H9 (cell line): ENCODE data around the gene KISS1. TPM values are rescaled to one million over a fixed set of nuclear protein-coding genes. Genes with fewer than 3 reads are reported as not detected.
A peak's percentile ranks its signal among the peaks of the same experiment; 100 is the strongest.

Experiments used
- DNase-seq: peaks from one replicate; pipeline ENCODE4 v3.0.0-alpha.2; 2017
- H2AFZ ChIP-seq: one replicate; pipeline ENCODE4 v1.6.1; 2013; ENCODE audit warnings: mild to moderate bottlenecking, low read length, control low read depth, moderate library complexity
- H2AK5ac ChIP-seq: 2 replicates; pipeline ENCODE4 v1.6.1; 2013; ENCODE audit warnings: low read length, control low read depth, mixed read lengths; ENCODE audit not compliant: insufficient read length
- H2BK120ac ChIP-seq: one replicate; pipeline ENCODE4 v1.6.1; 2013; ENCODE audit warnings: low read depth, mild to moderate bottlenecking, low read length, control low read depth, inconsistent platforms; ENCODE audit not compliant: poor library complexity, severe bottlenecking
- H2BK12ac ChIP-seq: 2 replicates; pipeline ENCODE4 v1.6.1; 2013; ENCODE audit warnings: low read length, control low read depth, mixed read lengths, low read depth; ENCODE audit not compliant: insufficient read length
- H2BK15ac ChIP-seq: 2 replicates; pipeline ENCODE4 v1.6.1; 2013; ENCODE audit warnings: low read depth, low read length, control low read depth
- H2BK20ac ChIP-seq: one replicate; pipeline ENCODE4 v1.6.1; 2013; ENCODE audit warnings: low read depth, mild to moderate bottlenecking, low read length, control low read depth, inconsistent platforms; ENCODE audit not compliant: poor library complexity, severe bottlenecking
- H2BK5ac ChIP-seq: 2 replicates; pipeline ENCODE4 v1.6.1; 2013; ENCODE audit warnings: low read length, control low read depth, mixed read lengths; ENCODE audit not compliant: insufficient read length
- H3K14ac ChIP-seq: 2 replicates; pipeline ENCODE4 v1.6.1; 2013; ENCODE audit warnings: low read length, control low read depth; ENCODE audit not compliant: insufficient read depth
- H3K18ac ChIP-seq: 2 replicates; pipeline ENCODE4 v1.6.1; 2013; ENCODE audit warnings: low read depth, mild to moderate bottlenecking, mixed read lengths, low read length, control low read depth; ENCODE audit not compliant: insufficient read length
- H3K23ac ChIP-seq: 2 replicates; pipeline ENCODE4 v1.6.1; 2013; ENCODE audit warnings: low read length, control low read depth, mixed read lengths, low read depth; ENCODE audit not compliant: insufficient read length
- H3K23me2 ChIP-seq: 2 replicates; pipeline ENCODE4 v1.6.1; 2013; ENCODE audit warnings: low read depth, mild to moderate bottlenecking, mixed read lengths, low read length, control low read depth; ENCODE audit not compliant: insufficient read length, poor library complexity, severe bottlenecking
- H3K27ac ChIP-seq: 2 replicates; pipeline ENCODE4 v1.5.1; 2013; ENCODE audit warnings: low read length, control low read depth, mixed read lengths, low read depth; ENCODE audit not compliant: insufficient read length
- H3K27me3 ChIP-seq: 2 replicates; pipeline ENCODE4 v1.6.1; 2013; ENCODE audit warnings: low read length, control low read depth, inconsistent platforms; ENCODE audit not compliant: insufficient read depth
- H3K4ac ChIP-seq: 2 replicates; pipeline ENCODE4 v1.6.1; 2013; ENCODE audit warnings: low read depth, mild to moderate bottlenecking, control low read depth, inconsistent platforms, low read length, moderate library complexity
- H3K4me1 ChIP-seq: 2 replicates; pipeline ENCODE4 v1.6.1; 2013; ENCODE audit warnings: low read length, control low read depth, inconsistent platforms; ENCODE audit not compliant: insufficient read depth
- H3K4me2 ChIP-seq: 2 replicates; pipeline ENCODE4 v1.6.1; 2013; ENCODE audit warnings: low read length, control low read depth, mixed read lengths; ENCODE audit not compliant: insufficient read length, insufficient read depth
- H3K56ac ChIP-seq: 2 replicates; pipeline ENCODE4 v1.6.1; 2013; ENCODE audit warnings: low read depth, mild to moderate bottlenecking, mixed read lengths, low read length, control low read depth; ENCODE audit not compliant: insufficient read length
- H3K79me1 ChIP-seq: 2 replicates; pipeline ENCODE4 v1.6.1; 2013; ENCODE audit warnings: low read depth, mild to moderate bottlenecking, moderate library complexity, low read length, control low read depth, inconsistent platforms; ENCODE audit not compliant: insufficient read depth, poor library complexity, severe bottlenecking
- H3K79me2 ChIP-seq: 2 replicates; pipeline ENCODE4 v1.6.1; 2013; ENCODE audit warnings: low read length, control low read depth, inconsistent platforms; ENCODE audit not compliant: insufficient read depth
- H3K9ac ChIP-seq: 2 replicates; pipeline ENCODE4 v1.6.1; 2013; ENCODE audit warnings: low read length, control low read depth, mixed read lengths; ENCODE audit not compliant: insufficient read length; ENCODE audit errors: extremely low read depth
- H3K9me3 ChIP-seq: one replicate; pipeline ENCODE4 v1.6.1; 2013; ENCODE audit warnings: low read depth, low read length, inconsistent platforms; ENCODE audit not compliant: control insufficient read depth
- H3T11ph ChIP-seq: one replicate; pipeline ENCODE4 v1.6.1; 2013; ENCODE audit warnings: mild to moderate bottlenecking, low read length, control low read depth, inconsistent platforms
- H4K20me1 ChIP-seq: one replicate; pipeline ENCODE4 v1.6.1; 2013; ENCODE audit not compliant: control insufficient read depth, insufficient read length, insufficient read depth
- H4K5ac ChIP-seq: 2 replicates; pipeline ENCODE4 v1.6.1; 2013; ENCODE audit warnings: low read depth, mild to moderate bottlenecking, mixed read lengths, low read length, control low read depth; ENCODE audit not compliant: insufficient read length
- H4K8ac ChIP-seq: replicated peaks from 2 replicates; pipeline ENCODE4 v1.6.1; 2013; ENCODE audit warnings: low read length, control low read depth, mixed read lengths, low read depth; ENCODE audit not compliant: insufficient read length
- H4K91ac ChIP-seq: 2 replicates; pipeline ENCODE4 v1.6.1; 2013; ENCODE audit warnings: low read depth, mild to moderate bottlenecking, moderate library complexity, mixed read lengths, low read length, control low read depth; ENCODE audit not compliant: insufficient read length
- H3K27ac Mint-ChIP-seq, 3 experiments: 2 replicates in 2 of 3; 3 replicates in 1 of 3; pipeline ENCODE4 v1.8.0; 2020 to 2021; ENCODE audit warnings: mixed read lengths in 3 of 3, mild to moderate bottlenecking in 1 of 3, moderate library complexity in 1 of 3
- H3K27me3 Mint-ChIP-seq: 2 replicates; pipeline ENCODE4 v1.8.0; 2021; ENCODE audit warnings: low read depth, mild to moderate bottlenecking, moderate library complexity, mixed read lengths
- H3K36me3 Mint-ChIP-seq, 3 experiments: 2 replicates in 2 of 3; 3 replicates in 1 of 3; pipeline ENCODE4 v1.8.0; 2020 to 2021; ENCODE audit warnings: low read depth in 3 of 3, mixed read lengths in 3 of 3; ENCODE audit not compliant: insufficient read depth in 1 of 3
- H3K4me1 Mint-ChIP-seq, 2 experiments: 2 replicates each; pipeline ENCODE4 v1.8.0; 2020; ENCODE audit warnings: mixed read lengths in 2 of 2
- H3K4me3 Mint-ChIP-seq, 2 experiments: 2 replicates in 1 of 2; 3 replicates in 1 of 2; pipeline ENCODE4 v1.8.0; 2020 to 2021; ENCODE audit warnings: mild to moderate bottlenecking in 2 of 2, mixed read lengths in 2 of 2, moderate library complexity in 1 of 2
- H3K9me3 Mint-ChIP-seq, 2 experiments: 2 replicates in 1 of 2; 3 replicates in 1 of 2; pipeline ENCODE4 v1.8.0; 2020; ENCODE audit warnings: mild to moderate bottlenecking in 2 of 2, mixed read lengths in 2 of 2, moderate library complexity in 1 of 2
- WGBS: extraction: QIAGEN DNeasy Blood & Tissue Kit; methylation state at CpG from one replicate; pipeline ENCODE4 v1.1.7; 2013; ENCODE audit warnings: missing lambda C conversion rate, low lambda C conversion rate, mixed read lengths; ENCODE audit not compliant: insufficient read length; ENCODE audit errors: extremely low coverage; 5-methylcytosine and 5-hydroxymethylcytosine counted together
- long read RNA-seq: library from polyadenylated mRNA; unstranded; transcript quantifications from one replicate; pipeline ENCODE4 v2.0.0, GENCODE V29; 2020
- total RNA-seq: library from RNA; stranded (reverse); gene quantifications from 2 replicates; pipeline ENCODE4 v1.2.1, GENCODE V29; 2021
- TF ChIP-seq, protein P1 (sequence below): fragments of 200-600 bp; sonication (generic); conservative IDR thresholded peaks from 3 replicates; pipeline ENCODE4 v1.8.0; 2021; ENCODE audit warnings: antibody characterized with exemption, mild to moderate bottlenecking

The KISS1 gene, protein sequence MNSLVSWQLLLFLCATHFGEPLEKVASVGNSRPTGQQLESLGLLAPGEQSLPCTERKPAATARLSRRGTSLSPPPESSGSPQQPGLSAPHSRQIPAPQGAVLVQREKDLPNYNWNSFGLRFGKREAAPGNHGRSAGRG
- 0.59 and 0.68 TPM in 2 replicates for total RNA-seq
- long read RNA-seq, result 0 reads

DNA sequence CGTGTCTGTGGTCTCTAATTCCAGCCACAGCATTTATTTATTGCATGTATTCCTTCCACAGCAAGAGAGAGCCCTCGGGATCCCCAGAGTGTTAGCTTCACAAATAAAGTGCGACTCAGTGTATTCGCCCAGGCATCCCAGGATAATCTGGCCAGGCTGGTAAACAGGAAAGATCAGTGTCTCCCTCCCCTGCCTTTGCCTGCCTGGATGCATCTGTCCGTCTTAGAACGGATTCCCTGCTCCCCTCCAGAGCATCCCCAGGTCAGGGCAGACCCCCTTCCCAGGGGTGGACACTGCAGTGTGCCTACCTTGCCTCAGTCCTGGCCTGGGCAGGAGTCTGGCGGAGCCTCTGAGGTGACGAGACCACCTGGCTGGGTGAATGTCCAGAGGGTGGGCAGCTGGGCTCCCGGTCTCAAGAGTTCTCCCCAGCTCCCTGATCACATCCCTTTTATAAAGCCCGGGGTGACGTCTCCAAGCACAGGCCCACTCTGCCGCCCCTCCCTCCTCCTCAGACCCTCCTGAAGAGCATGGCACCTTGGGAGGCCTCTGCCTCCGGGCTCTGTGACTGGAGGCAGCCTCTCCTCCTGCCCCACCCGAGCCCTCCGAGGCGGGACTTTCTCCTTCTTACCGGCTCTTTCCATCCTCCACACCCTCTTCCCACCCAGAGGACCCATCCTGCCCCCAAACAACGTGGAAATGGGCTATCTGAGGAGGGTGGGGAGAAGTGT is at the start of gene KISS1:
Gene KISS1 (minus strand): TSS at position 424 of the 728 bp plus-strand sequence. CDS start 3,615 bp downstream, outside the sequence.
- Mint-ChIP-seq H3K36me3 (no peaks in the 10 kb centered on the region; a peak in 2 of 7 replicates), H3K4me3 (no peak within 1 kb of the TSS), H3K9me3 (peaks cover 0 to 5% of the 10 kb centered on the region in 2 experiments; a peak in 1 of 5 replicates), H3K27me3 (peaks cover 36% of the 10 kb centered on the region), H3K4me1 (peaks cover 4 to 13% of the 10 kb centered on the region in 2 experiments; a peak in 3 of 4 replicates), H3K27ac (peak within 1 kb of the TSS in 2 of 3 experiments; percentile 28 to 68; a peak in 1 of 7 replicates)
- no peaks in the 10 kb centered on the region for H3K79me1 ChIP-seq
- H3K4me1 ChIP-seq, result no peaks in the 10 kb centered on the region; the same call in 1 of the 2 replicates
- H2BK20ac ChIP-seq, result no peak within 1 kb of the TSS
- H3K27me3 ChIP-seq, result no peaks in the 10 kb centered on the region
- no peak within 1 kb of the TSS for H3K18ac ChIP-seq
- peak within 1 kb of the TSS; percentile 8 for H3K23ac ChIP-seq
- no peak within 1 kb of the TSS for H2AK5ac ChIP-seq
- no peak for DNase-seq
- no peak within 1 kb of the TSS for H3K27ac ChIP-seq
- H4K20me1 ChIP-seq, result no peaks in the 10 kb centered on the region
- H3K9ac ChIP-seq, result no peak within 1 kb of the TSS
- H3T11ph ChIP-seq, result no peak within 1 kb of the TSS
- H2BK120ac ChIP-seq, result no peak within 1 kb of the TSS
- H3K23me2 ChIP-seq, result no peaks in the 10 kb centered on the region
- H3K4ac ChIP-seq, result no peak within 1 kb of the TSS
- H2BK15ac ChIP-seq, result no peak within 1 kb of the TSS
- H3K14ac ChIP-seq, result no peak within 1 kb of the TSS; the same call in 1 of the 2 replicates
- no peak within 1 kb of the TSS for H3K56ac ChIP-seq
- no peak within 1 kb of the TSS for H3K4me2 ChIP-seq
- H4K91ac ChIP-seq, result no peak within 1 kb of the TSS
- H2AFZ ChIP-seq, result no peak within 1 kb of the TSS
- H4K8ac ChIP-seq, result peak within 1 kb of the TSS; percentile 70
- H2BK5ac ChIP-seq, result no peak within 1 kb of the TSS
- no CpG with 5 or more reads among the region's 18 CpGs for WGBS
- no peaks in the 10 kb centered on the region for H3K79me2 ChIP-seq
- no peaks in the 10 kb centered on the region for H3K9me3 ChIP-seq
- H2BK12ac ChIP-seq, result no peak within 1 kb of the TSS
- no peak within 1 kb of the TSS for H4K5ac ChIP-seq
- TF ChIP-seq, protein P1, sequence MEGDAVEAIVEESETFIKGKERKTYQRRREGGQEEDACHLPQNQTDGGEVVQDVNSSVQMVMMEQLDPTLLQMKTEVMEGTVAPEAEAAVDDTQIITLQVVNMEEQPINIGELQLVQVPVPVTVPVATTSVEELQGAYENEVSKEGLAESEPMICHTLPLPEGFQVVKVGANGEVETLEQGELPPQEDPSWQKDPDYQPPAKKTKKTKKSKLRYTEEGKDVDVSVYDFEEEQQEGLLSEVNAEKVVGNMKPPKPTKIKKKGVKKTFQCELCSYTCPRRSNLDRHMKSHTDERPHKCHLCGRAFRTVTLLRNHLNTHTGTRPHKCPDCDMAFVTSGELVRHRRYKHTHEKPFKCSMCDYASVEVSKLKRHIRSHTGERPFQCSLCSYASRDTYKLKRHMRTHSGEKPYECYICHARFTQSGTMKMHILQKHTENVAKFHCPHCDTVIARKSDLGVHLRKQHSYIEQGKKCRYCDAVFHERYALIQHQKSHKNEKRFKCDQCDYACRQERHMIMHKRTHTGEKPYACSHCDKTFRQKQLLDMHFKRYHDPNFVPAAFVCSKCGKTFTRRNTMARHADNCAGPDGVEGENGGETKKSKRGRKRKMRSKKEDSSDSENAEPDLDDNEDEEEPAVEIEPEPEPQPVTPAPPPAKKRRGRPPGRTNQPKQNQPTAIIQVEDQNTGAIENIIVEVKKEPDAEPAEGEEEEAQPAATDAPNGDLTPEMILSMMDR, result no peak
